Fibroblast of villous mesenchyme (primary cell): ENCODE measurements around the gene MACROD2. TPM values are rescaled to one million over a fixed set of nuclear protein-coding genes. Genes with fewer than 3 reads are reported as not detected.
"Not testable (repeated sequence)": the region's sequence is repeated elsewhere in the genome, so short reads cannot be mapped to it uniquely, and the experiment has no call there.

ENCODE experiments used
- DNase-seq: peaks from one replicate; pipeline ENCODE4 v3.0.0-alpha.2; 2010; ENCODE audit warnings: low read depth
- H3K4me3 ChIP-seq: 2 replicates; pipeline ENCODE4 v1.5.1; 2011; ENCODE audit warnings: low read depth, mild to moderate bottlenecking, low read length
- CTCF ChIP-seq: IDR thresholded peaks from 2 replicates; pipeline ENCODE4 v1.5.1; 2012; ENCODE audit warnings: low read depth, mild to moderate bottlenecking, low read length; ENCODE audit not compliant: insufficient read depth
- total RNA-seq: library from RNA; depleted of rRNA; stranded (reverse); fragments of >200 nt; gene quantifications from 2 replicates; pipeline ENCODE4 v1.2.3, GENCODE V29; 2012

Gene MACROD2
- total RNA-seq, 1 donor = 1.7 TPM

DNA sequence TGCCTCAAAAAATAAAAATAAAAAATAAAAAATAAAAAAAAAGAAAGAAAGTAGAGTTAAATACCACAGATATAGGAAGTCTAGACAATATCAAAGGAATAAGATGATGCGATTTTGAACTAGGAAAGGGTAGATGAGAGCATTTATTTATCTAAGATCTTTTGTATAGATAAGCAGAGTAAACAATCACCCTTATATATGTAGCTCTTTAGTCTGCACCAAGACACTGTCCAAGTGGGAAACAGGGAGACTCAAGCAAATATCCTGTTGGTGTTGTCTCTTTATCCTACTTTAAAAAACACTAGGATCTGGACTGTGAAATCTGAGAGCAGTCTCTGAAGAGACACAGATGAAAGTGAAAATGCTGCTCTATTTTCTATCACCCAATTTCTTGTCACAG lies 929.1 kb downstream of the MACROD2 start:
- DNase-seq = no peak
- no peak for TF ChIP-seq CTCF
- no peak overlapping the region for H3K4me3 ChIP-seq

DNA sequence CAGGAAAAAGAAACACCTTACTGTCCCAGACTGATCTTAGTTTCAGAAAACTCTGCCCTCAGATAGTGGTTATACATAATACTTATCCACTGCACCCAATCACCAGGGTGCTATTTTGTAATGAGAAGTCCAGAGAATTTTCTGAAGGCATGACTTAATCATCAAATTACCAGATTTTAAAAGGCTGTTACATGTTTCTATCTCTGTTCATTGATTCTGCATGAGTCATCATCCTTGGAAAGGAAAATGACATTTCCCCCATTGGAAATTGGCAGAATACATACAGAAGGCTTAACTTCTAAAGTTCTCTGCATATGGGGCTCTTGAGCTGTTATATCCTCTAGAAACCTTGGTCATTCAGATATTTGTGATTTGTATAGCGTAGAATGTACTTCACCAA lies 930.0 kb downstream of the MACROD2 start:
- TF ChIP-seq CTCF = no peak
- no peak overlapping the region for H3K4me3 ChIP-seq
- DNase-seq = no peak

DNA sequence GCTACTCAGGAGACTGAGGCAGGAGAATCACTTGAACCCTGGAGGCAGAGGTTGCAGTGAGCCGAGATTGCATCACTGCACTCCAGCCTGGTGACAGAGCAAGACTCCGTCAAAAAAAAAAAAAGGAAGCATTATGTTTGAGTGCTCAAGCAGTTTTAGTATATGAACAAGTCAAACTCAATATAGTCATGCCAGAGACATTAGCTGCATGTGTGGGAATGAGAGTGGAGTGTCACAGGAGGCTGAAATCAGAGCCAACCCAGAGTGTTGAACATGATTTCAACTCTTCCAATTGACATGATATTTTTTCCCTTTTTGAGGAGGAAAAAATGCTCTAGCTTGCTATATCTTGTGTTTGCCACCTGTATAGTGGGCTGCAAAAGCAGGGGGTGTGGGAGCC lies 931.1 kb downstream of the MACROD2 start:
- H3K4me3 ChIP-seq = not testable (repeated sequence)

DNA sequence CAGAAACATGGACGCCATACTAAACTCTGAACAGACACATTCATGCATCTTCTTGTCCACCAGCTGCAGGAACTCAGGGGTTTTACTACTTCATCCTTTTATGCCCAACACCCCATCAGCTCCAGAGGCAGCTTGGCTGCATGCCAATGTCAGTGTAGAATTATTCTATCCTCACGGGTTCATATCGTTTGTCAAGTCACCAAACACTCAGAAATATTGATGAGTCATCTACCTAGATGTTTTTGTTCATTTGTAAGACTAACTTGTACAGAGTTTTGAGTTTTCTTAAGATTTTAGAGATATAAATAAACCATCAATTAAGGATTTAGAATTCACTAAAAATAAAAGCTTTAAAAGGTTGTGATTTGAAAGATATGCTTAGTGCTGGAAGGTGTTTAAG lies 932.8 kb downstream of the MACROD2 start:
- no peak overlapping the region for H3K4me3 ChIP-seq
- DNase-seq = no peak
- no peak for TF ChIP-seq CTCF

More for the DNA sequence above, 931.1 kb downstream of the MACROD2 start:
- DNase-seq = not testable (repeated sequence)

GRCh38 chr20:14929388-14929787 lies 934.1 kb downstream of the MACROD2 start:
- TF ChIP-seq CTCF = no peak
- no peak overlapping the region for H3K4me3 ChIP-seq
- no peak for DNase-seq

DNA sequence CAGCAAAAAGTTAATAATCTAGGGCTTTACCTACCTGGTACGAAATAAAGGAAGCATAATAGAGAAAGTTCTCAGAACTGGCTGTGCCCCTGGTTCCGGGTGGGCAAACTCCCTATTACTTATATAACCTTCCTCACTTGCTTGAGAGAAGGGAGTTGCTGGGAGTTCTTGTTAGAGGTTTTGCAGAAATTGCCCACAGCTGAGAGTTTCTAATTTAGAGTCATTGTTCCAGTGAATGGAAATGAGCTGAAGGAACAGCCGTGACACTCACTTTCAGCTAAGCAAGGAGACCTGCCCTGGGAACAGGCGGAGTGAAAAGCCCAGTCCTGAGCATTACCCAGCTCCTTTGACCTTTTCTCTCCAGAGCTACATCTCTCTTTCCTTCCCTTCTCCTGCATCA lies 936.7 kb downstream of the MACROD2 start:
- TF ChIP-seq CTCF = no peak
- H3K4me3 ChIP-seq = no peak overlapping the region

GRCh38 chr20:14935285-14935684 lies 940.0 kb downstream of the MACROD2 start:
- no peak for TF ChIP-seq CTCF
- DNase-seq = no peak
- H3K4me3 ChIP-seq = no peak overlapping the region

More for the DNA sequence above, 936.7 kb downstream of the MACROD2 start:
- DNase-seq = no peak

DNA sequence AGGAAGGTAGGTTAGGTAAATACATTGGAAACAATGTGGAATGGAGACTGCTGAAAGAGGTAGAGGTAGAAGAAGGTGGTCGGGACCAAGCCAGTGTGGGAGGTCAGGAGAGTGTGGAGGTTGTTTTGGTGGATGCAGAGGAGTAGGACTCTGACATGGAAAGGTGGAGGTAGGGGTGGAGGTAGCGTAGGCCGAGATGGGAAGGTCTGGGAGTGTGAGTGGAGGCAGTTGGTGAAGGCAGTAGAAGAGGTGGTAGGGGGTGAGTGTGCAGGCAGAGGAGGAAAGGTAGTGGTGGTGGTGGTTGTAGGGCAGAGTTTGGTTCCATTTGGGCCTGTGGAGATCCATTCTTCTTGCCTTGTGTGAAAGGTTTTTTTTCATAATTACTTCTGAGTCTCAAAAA lies 941.7 kb downstream of the MACROD2 start:
- H3K4me3 ChIP-seq = no peak overlapping the region
- no peak for TF ChIP-seq CTCF
- DNase-seq = no peak
